ENCODE data around the gene PDCL3.

DNA sequence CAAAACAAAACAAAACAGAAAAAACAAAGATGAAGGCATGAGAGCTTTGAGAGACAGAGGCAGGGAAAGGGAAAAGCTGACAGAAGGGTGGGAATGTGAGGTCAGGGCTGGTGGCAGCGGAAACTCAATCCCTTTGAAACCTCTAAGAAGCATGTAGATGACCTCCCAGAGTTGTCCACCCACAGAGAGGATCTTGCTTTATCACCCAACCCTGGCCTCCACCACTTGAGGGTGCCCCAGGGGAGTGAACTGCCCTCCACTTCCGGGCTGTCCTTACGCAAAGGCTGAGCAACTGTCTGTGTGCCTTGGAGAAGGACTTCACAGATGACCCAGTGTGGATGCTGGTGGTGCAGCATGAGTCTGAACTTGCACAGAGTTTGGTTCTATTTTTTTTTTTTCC lies 26.7 kb downstream of the PDCL3 start:
- TF ChIP-seq EZH2 (IDR thresholded peaks at IDR 0.05; ENCODE audit: low read length): no peak
- TF ChIP-seq, protein P1, sequence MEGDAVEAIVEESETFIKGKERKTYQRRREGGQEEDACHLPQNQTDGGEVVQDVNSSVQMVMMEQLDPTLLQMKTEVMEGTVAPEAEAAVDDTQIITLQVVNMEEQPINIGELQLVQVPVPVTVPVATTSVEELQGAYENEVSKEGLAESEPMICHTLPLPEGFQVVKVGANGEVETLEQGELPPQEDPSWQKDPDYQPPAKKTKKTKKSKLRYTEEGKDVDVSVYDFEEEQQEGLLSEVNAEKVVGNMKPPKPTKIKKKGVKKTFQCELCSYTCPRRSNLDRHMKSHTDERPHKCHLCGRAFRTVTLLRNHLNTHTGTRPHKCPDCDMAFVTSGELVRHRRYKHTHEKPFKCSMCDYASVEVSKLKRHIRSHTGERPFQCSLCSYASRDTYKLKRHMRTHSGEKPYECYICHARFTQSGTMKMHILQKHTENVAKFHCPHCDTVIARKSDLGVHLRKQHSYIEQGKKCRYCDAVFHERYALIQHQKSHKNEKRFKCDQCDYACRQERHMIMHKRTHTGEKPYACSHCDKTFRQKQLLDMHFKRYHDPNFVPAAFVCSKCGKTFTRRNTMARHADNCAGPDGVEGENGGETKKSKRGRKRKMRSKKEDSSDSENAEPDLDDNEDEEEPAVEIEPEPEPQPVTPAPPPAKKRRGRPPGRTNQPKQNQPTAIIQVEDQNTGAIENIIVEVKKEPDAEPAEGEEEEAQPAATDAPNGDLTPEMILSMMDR (optimal IDR thresholded peaks at IDR 0.05 in 1 of 3, IDR thresholded peaks at IDR 0.05 in 1 of 3, conservative IDR thresholded peaks at IDR 0.05 in 1 of 3; ENCODE audit: extremely low read depth in 1 of 3, insufficient read depth in 2 of 3, low read length in 3 of 3): no peak

All from keratinocyte (primary cell).